Sigmoid colon (tissue), 7 donors: ENCODE data around the gene FBXO10. TPM values are rescaled to one million over a fixed set of nuclear protein-coding genes. Genes with fewer than 3 reads are reported as not detected.

Source experiments
- DNase-seq: peaks from one replicate; pipeline ENCODE4 v3.0.0-alpha.2; 2019
- H3K27ac ChIP-seq, 4 donors: fragments of 200-600 bp; sonication (generic); one replicate each; pipeline ENCODE4 v1.5.1; 2016 to 2019; ENCODE audit warnings: mild to moderate bottlenecking in 1 of 4
- H3K27me3 ChIP-seq, 3 donors: fragments of 200-600 bp; sonication (generic); one replicate each; pipeline ENCODE4 v1.5.1; 2019; ENCODE audit warnings: mild to moderate bottlenecking in 1 of 3
- H3K36me3 ChIP-seq, 4 donors: fragments of 200-600 bp; sonication (generic); one replicate each; pipeline ENCODE4 v1.5.1; 2016 to 2019
- H3K4me1 ChIP-seq, 4 donors: fragments of 200-600 bp; sonication (generic); one replicate each; pipeline ENCODE4 v1.5.1; 2017 to 2019
- H3K4me3 ChIP-seq, 4 donors: fragments of 200-600 bp; sonication (generic); one replicate each; pipeline ENCODE4 v1.5.1; 2017 to 2019; ENCODE audit warnings: mild to moderate bottlenecking in 2 of 4, moderate library complexity in 1 of 4
- H3K9me3 ChIP-seq, 4 donors: fragments of 200-600 bp in 3 of 4; sonication (generic) in 3 of 4; one replicate each; pipeline versions ENCODE4 v1.5.1 to v1.6.1; 2013 to 2019
- EP300 ChIP-seq, 4 donors: sonication (generic); formaldehyde crosslinking; IDR thresholded peaks; one replicate each; pipeline ENCODE4 v1.6.1; 2017; ENCODE audit warnings: antibody characterized with exemption in 4 of 4
- POLR2A ChIP-seq, 2 donors: fragments of 450-650 bp; IDR thresholded peaks; one replicate each; pipeline ENCODE4 v1.6.1; 2016; ENCODE audit warnings: antibody characterized with exemption in 2 of 2, mild to moderate bottlenecking in 2 of 2, moderate library complexity in 2 of 2
- POLR2AphosphoS5 ChIP-seq, 4 donors: sonication (generic); formaldehyde crosslinking; IDR thresholded peaks; one replicate each; pipeline ENCODE4 v1.6.1; 2017; ENCODE audit warnings: antibody characterized with exemption in 4 of 4
- WGBS, 2 donors: extraction: QIAGEN DNeasy Blood & Tissue Kit; methylation state at CpG; one replicate each; pipeline ENCODE4 v1.1.7; 2013; 5-methylcytosine and 5-hydroxymethylcytosine counted together
- intact Hi-C: fragments of 100-400 bp; cut with DNase I; formaldehyde crosslinking; loops from one replicate; pipeline ENCODE4 v1.15.1; 2023
- polyA plus RNA-seq, 3 donors: library from polyadenylated mRNA; stranded (reverse); fragments of 200-250 nt; gene quantifications; one replicate each; pipeline ENCODE4 v1.2.3, GENCODE V29; 2013
- total RNA-seq, 4 donors: library from RNA; depleted of rRNA; stranded (reverse); fragments of >200 nt; gene quantifications; one replicate each; pipeline ENCODE4 v1.1.0, GENCODE V29; 2016
- TF ChIP-seq, protein P1 (sequence below), 4 experiments: fragments of 450-650 bp in 3 of 4; fragments of 200-600 bp in 1 of 4; IDR thresholded peaks; one replicate each; pipeline ENCODE4 v1.5.1; 2016 to 2019; ENCODE audit warnings: antibody characterized with exemption in 4 of 4, mild to moderate bottlenecking in 3 of 4, moderate library complexity in 2 of 4
- donor health status: healthy with polysubstance abuse.
- donor health status: Bipolar disorder and iron deficiency.
- donor health status: healthy.

FBXO10 gene
- total and polyA plus RNA-seq, 7 donors, result 0.60 to 19.4 (median 14.8) TPM

DNA sequence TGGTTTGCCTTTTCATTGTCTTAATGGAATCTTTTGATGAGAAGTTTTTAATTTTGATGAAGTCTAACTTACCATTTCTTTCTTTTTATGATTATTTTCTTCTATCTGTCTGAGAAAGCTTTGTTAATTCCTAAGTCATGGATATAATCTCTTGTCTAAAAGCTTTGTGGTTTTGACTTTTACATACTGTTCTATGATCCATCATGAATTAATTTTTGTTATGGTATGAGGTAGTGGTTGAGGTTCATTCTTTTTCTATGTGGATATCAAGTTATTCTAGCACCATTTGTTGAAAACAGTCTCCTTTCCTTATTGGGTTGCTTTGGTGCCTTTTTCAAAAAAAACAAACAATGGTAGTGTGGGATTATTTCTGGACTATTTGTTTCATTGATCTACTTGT is 20.4 kb downstream of the FBXO10 start:
- no peak for TF ChIP-seq POLR2A (IDR thresholded peaks at IDR 0.05)
- TF ChIP-seq, protein P1, sequence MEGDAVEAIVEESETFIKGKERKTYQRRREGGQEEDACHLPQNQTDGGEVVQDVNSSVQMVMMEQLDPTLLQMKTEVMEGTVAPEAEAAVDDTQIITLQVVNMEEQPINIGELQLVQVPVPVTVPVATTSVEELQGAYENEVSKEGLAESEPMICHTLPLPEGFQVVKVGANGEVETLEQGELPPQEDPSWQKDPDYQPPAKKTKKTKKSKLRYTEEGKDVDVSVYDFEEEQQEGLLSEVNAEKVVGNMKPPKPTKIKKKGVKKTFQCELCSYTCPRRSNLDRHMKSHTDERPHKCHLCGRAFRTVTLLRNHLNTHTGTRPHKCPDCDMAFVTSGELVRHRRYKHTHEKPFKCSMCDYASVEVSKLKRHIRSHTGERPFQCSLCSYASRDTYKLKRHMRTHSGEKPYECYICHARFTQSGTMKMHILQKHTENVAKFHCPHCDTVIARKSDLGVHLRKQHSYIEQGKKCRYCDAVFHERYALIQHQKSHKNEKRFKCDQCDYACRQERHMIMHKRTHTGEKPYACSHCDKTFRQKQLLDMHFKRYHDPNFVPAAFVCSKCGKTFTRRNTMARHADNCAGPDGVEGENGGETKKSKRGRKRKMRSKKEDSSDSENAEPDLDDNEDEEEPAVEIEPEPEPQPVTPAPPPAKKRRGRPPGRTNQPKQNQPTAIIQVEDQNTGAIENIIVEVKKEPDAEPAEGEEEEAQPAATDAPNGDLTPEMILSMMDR (IDR thresholded peaks at IDR 0.05), result no peak
- no peak for TF ChIP-seq POLR2AphosphoS5 (IDR thresholded peaks at IDR 0.05)
- no peak for TF ChIP-seq EP300 (IDR thresholded peaks at IDR 0.05)
- DNase-seq, result no peak
- Histone ChIP-seq H3K27ac (no peak overlapping the region), H3K27me3 (no peaks in the 10 kb centered on the region), H3K9me3 (no peaks in the 10 kb centered on the region), H3K4me3 (no peak overlapping the region), H3K36me3 (no peaks in the 10 kb centered on the region), H3K4me1 (peaks cover 0 to 9% (median 4%) of the 10 kb centered on the region in 4 donors)
- intact Hi-C loops, result no loop called here

DNA sequence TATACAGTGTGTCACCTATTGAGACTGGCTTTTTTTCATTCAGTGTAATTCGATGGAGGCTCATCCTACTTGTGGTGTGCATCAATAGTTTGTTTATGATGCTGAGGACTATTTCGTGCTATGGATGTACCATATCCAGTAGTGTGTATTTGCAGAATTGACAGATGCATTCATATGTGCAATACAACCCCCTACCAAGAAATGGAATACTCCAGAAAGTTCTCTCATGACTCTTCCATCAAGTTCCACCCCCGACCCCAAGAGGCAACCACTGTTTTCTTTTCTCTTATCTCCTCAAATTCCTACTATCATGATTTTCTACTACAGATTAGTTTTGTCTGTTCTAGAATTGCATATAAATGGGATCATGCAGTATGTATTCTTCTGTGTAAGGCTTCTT is 21.9 kb downstream of the FBXO10 start:
- Histone ChIP-seq H3K9me3 (no peaks in the 10 kb centered on the region), H3K4me1 (peaks cover 0 to 14% (median 7%) of the 10 kb centered on the region in 4 donors), H3K36me3 (no peaks in the 10 kb centered on the region), H3K27ac (no peak overlapping the region), H3K4me3 (no peak overlapping the region), H3K27me3 (no peaks in the 10 kb centered on the region)
- DNase-seq, result no peak
- TF ChIP-seq, protein P1 (IDR thresholded peaks at IDR 0.05), result no peak
- 95 to 96% methylated on average over 3 of the region's 3 CpGs for WGBS, 2 donors
- intact Hi-C loops, result no loop called here

DNA sequence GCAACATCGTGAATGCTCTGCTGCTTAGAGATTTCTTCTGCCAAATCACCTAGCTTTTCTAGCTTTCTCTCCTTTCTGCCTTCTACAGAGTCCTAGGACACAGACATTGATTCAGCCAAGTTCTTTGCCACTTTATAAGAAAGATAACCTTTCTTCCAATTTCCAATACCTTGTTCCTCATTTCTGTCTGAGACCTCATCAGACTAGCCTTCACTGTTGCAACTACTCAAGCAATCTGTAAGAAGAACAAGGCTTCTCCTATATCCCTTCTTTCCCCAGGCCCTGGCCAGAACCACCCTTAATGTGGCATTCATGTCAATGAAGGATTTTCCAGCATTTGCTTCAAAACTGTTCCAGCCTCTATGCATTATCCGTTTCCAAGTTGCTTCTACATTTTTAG is 24.3 kb downstream of the FBXO10 start:
- Histone ChIP-seq H3K4me1 (peaks cover 0 to 14% (median 7%) of the 10 kb centered on the region in 4 donors), H3K9me3 (no peaks in the 10 kb centered on the region), H3K27ac (no peak overlapping the region), H3K4me3 (no peak overlapping the region), H3K36me3 (no peaks in the 10 kb centered on the region), H3K27me3 (no peaks in the 10 kb centered on the region)
- TF ChIP-seq, protein P1 (IDR thresholded peaks at IDR 0.05), result no peak
- TF ChIP-seq EP300 (IDR thresholded peaks at IDR 0.05) (no peak), POLR2AphosphoS5 (IDR thresholded peaks at IDR 0.05) (no peak), POLR2A (IDR thresholded peaks at IDR 0.05) (no peak)
- 91 to 94% methylated on average over 2 of the region's 2 CpGs for WGBS, 2 donors
- intact Hi-C loops, result no loop called here
- DNase-seq, result no peak

DNA sequence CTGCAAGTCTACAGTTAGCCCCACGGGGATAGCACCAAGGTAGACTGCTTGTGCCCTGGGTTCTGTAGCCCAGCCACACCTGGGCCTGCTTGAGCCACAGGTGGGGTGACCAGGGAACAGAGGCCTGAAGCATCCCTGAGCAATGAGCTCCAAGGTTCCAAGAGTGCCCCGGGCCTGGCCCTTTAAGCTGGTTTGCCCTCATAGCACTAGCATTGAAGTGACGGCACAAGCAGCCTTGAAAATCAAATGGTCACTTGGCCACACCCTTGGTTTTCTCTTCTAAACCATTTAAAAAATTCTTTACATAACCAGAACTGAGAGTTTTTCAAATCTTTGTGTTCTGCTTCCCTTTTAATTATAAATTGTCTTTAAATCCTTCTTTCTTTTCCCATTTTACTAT is 24.7 kb downstream of the FBXO10 start:
- Histone ChIP-seq H3K36me3 (no peaks in the 10 kb centered on the region), H3K4me3 (no peak overlapping the region), H3K9me3 (no peaks in the 10 kb centered on the region), H3K4me1 (peaks cover 0 to 14% (median 7%) of the 10 kb centered on the region in 4 donors), H3K27me3 (no peaks in the 10 kb centered on the region), H3K27ac (no peak overlapping the region)
- 79 to 85% methylated on average over 3 of the region's 3 CpGs for WGBS, 2 donors
- DNase-seq, result no peak
- intact Hi-C loops, result no loop called here
- TF ChIP-seq POLR2A (IDR thresholded peaks at IDR 0.05), result no peak
- TF ChIP-seq POLR2AphosphoS5 (IDR thresholded peaks at IDR 0.05), result no peak
- TF ChIP-seq, protein P1 (IDR thresholded peaks at IDR 0.05), result no peak

DNA sequence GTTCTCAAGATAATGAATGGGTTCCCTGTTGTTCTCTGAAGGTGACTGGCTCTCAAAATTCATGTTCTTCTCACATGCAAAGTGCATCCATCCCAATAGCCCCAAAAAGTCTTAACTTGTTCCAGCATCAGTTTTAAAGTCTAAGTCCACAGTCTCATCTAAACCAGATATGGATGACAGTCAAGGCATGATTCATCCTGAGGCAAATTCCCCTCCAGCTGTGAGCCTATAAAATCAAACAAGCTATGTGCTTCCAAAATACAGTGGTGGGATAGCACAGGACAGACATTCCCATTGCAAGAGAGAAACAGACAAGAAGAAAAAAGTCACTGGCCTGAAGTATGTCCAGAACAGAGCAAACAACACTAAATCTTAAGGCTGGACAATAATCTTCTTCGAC is 25.4 kb downstream of the FBXO10 start:
- intact Hi-C loops, result no loop called here
- no peak overlapping the region for H3K27ac ChIP-seq
- peaks cover 0 to 14% (median 7%) of the 10 kb centered on the region in 4 donors for H3K4me1 ChIP-seq
- TF ChIP-seq EP300 (IDR thresholded peaks at IDR 0.05) (no peak), POLR2A (IDR thresholded peaks at IDR 0.05) (no peak), POLR2AphosphoS5 (IDR thresholded peaks at IDR 0.05) (no peak)
- TF ChIP-seq, protein P1 (IDR thresholded peaks at IDR 0.05), result no peak
- H3K36me3 ChIP-seq, result no peaks in the 10 kb centered on the region
- H3K27me3 ChIP-seq, result no peaks in the 10 kb centered on the region
- WGBS, 2 donors, result 77 to 90% methylated on average over 1 of the region's 1 CpG
- no peak for DNase-seq
- H3K9me3 ChIP-seq, result no peaks in the 10 kb centered on the region
- no peak overlapping the region for H3K4me3 ChIP-seq
